Hippocampal formation (tissue), 2 donors: ENCODE measurements around the gene ADGRF3.
"Not testable (repeated sequence)": the region's sequence is repeated elsewhere in the genome, so short reads cannot be mapped to it uniquely, and the experiment has no call there.

Experiments
- DNase-seq, 2 donors: peaks; one replicate each; lab custom pipeline; 2025; lab: John Stamatoyannopoulos, UW

The ADGRF3 gene

GRCh38 chr2:26349690-26350089, 3.1 kb upstream of the ADGRF3 start:
- no peak for DNase-seq

GRCh38 chr2:26347286-26347865, 787 bp upstream of the ADGRF3 start:
- no peak for DNase-seq

GRCh38 chr2:26345545-26346453, 790 bp downstream of the ADGRF3 start, which contains the start of gene SELENOI:
SELENOI (plus strand) TSS chr2:26346143; CDS start chr2:26346233, 90 bp downstream.
- DNase-seq: peak; percentile 99

- peak in 1 of 2 donors; percentile 48 for DNase-seq
These were observed 1.4 kb downstream of the ADGRF3 start for GRCh38 chr2:26345283-26345544.

GRCh38 chr2:26344581-26345282, 1.9 kb downstream of the ADGRF3 start:
- no peak for DNase-seq

- DNase-seq: no peak
These were observed 5.8 kb downstream of the ADGRF3 start for GRCh38 chr2:26340831-26341230.

- DNase-seq: no peak
These were observed 9.3 kb downstream of the ADGRF3 start for GRCh38 chr2:26337298-26337697.

- no peak for DNase-seq
These were observed 9.9 kb downstream of the ADGRF3 start for GRCh38 chr2:26336719-26337118.

GRCh38 chr2:26335231-26335630, 11.4 kb downstream of the ADGRF3 start:
- DNase-seq: no peak

- no peak for DNase-seq
These were observed 13.3 kb downstream of the ADGRF3 start for GRCh38 chr2:26333293-26333692.

GRCh38 chr2:26331321-26331720, 15.3 kb downstream of the ADGRF3 start:
- DNase-seq: not testable (repeated sequence)

GRCh38 chr2:26330604-26331003, 16.0 kb downstream of the ADGRF3 start:
- DNase-seq: no peak

- peak; percentile 70 to 74 for DNase-seq
These were observed 16.5 kb downstream of the ADGRF3 start for GRCh38 chr2:26330114-26330549.

- DNase-seq: not testable (repeated sequence)
These were observed 17.5 kb downstream of the ADGRF3 start for GRCh38 chr2:26329083-26329482.

GRCh38 chr2:26327291-26328272, 19.0 kb downstream of the ADGRF3 start:
- no peak for DNase-seq

- DNase-seq: no peak
These were observed 20.1 kb downstream of the ADGRF3 start for GRCh38 chr2:26326514-26326913.

- no peak for DNase-seq
These were observed 20.7 kb downstream of the ADGRF3 start for GRCh38 chr2:26325851-26326250.

GRCh38 chr2:26324903-26325302, 21.7 kb downstream of the ADGRF3 start:
- DNase-seq: no peak

- DNase-seq: not testable (repeated sequence)
These were observed 22.1 kb downstream of the ADGRF3 start for GRCh38 chr2:26324479-26324878.

GRCh38 chr2:26318950-26319349, 27.6 kb downstream of the ADGRF3 start:
- no peak for DNase-seq

GRCh38 chr2:26317377-26318105, 29.0 kb downstream of the ADGRF3 start:
- no peak for DNase-seq
